ENCODE data around the gene EARS2.
"Not testable (repeated sequence)": the region's sequence is repeated elsewhere in the genome, so short reads cannot be mapped to it uniquely, and the experiment has no call there.

The EARS2 gene

DNA sequence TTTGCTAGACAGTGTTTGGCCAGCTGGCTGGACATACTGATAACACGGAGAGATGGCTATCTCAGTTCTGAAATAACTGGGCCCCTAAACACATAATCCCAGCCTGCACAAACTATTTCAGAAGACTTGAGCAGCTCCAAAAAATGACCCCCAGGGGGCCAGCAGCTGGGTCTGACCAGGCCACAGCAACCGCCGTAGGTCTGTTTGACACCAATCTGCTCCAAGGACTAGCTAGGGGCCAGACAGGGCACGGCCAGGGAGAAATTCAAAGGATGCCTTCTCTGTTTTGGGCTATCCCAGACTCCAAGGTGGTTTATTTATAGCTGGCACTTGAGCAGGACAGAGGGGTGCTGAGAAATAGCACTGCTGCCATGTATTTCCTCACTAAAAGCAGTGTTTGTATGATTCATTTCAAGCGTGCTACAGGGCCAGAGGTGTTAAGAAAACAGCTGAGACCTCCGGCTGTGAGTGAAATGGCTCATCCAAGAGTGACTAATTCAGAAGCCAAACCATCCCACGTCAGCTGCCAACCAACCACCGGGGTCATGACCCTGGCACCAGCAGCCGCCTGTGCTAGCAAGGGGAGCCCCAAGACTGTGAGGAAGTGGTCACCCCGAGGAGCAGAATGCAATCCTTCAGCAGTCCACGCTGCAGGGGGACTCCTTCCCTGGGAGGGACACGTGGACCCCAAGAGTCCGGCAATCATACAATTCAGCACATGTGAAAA lies 52.5 kb downstream of the EARS2 start:
- no peak for DNase-seq

DNA sequence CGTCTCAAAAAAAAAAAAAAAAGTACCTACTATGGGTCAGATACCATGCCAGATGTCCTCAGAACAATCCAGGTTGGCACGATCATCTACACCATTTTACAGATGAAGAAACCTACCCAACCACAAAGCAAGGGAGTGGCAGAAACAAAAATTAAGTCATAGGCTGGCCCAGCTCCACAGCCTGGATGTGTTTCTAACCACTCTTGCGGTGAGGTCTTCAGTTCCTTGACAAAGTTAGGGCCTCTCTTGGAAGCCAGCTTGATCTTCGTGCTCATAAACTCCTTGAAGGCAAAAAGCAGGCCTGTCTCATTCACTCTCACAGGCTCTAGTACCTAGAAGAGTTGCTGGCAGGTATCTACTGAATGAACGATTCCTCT lies 53.1 kb downstream of the EARS2 start:
- DNase-seq, result no peak

DNA sequence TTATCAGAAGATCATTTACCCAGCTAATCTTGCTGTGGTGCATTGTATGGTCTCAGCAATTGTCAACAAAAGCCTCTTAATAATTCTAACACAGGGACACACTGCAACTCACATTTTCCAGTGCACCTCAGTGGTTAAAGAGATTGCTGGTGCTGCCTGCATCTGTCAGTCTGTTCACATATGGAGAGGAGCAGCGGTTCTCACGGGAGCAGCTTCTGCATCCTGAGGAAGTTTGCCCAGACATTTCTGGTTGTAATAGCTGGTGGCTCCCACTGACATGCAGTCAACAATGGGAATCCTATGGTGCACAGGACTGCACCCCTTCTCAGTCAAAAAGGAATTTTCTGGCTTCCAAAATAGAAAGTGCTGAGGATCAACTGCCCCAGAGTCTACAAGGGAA lies 54.7 kb downstream of the EARS2 start:
- no peak for DNase-seq

DNA sequence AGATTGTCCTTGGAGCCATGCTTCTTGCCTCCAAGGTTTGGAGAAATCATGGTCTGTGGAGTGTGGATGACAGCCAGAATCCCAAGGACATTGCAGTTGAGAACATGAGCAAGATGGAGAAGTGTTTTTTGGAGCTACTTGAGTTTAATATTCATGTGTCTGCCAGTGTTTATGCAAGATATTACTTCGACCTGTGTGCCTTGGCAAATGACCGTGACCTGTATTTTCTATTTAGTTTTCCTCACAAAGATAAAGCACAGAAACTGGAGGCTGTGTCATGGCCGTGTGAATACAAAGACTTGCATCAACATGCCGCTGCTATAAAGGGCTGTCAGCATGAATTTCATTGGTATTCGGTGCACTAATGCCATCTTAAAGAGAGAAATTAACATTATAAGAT lies 55.9 kb downstream of the EARS2 start:
- DNase-seq, result no peak

DNA sequence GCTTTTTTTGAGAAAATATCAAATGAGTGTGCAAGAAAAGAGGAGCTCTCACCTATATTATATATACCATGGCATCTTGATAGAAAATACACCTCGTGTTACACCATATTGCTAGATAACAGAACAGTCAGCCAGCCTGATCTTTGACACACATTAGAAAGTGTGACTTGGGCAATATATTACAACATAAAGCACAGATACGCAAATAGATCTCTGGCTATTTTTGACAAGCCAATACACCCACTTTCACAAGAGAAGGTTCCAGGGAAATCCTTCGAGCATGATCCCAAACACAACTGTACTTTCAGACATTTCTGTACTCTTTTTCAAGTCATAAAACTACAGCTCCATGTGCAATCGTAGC lies 56.3 kb downstream of the EARS2 start:
- DNase-seq, result no peak

DNA sequence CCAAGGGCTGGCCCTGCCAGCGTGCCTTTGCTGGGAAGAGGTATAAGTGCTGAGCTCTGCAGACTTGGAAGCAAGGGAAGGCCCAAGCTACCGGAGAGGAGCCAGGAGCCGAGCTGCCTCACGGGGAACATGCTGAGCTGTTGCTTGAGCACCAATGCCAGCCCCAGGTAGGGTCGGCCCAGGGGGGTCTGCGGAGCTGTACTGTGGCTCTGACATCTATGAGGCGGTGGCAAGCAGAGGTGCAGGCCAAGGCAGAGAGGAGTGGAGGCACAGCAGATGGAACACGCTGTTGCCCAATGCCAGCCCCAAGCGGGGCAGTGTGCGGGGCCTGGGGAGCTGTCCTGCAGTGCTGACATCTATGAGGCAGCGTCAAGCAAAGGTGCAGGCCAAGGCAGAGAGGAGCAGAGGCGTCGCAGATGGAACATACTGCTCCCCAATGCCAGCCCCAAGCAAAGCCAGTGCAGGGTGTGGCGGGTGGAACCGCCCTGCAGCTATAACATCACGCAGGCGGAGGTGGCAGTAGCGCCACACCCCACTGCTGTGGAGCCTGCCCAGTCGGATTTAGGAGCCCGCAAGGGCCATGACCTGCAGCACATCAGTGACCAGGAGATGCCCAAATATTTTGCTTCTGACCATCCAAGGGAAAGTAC lies 56.8 kb downstream of the EARS2 start:
- no peak for DNase-seq

DNA sequence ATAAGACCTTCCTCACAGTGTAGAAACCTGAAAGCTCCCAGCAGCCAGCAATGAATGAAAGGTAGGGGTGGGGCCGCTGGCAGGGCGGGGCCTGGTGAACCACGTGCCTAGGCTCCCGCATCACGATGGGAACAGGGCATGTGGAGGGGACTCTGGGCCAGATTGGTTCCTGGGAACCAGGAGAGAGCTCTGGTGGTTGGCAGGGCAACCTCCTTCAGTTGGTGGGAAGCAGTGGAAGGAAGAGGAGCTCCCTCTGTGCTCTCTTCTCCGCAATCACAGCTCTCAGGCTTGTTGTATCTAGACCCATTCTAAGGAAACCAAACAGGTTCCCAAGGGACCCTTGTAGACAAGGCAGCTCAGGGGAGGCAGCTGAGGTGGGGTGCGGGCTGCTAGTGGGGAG lies 57.3 kb downstream of the EARS2 start:
- DNase-seq, result no peak

DNA sequence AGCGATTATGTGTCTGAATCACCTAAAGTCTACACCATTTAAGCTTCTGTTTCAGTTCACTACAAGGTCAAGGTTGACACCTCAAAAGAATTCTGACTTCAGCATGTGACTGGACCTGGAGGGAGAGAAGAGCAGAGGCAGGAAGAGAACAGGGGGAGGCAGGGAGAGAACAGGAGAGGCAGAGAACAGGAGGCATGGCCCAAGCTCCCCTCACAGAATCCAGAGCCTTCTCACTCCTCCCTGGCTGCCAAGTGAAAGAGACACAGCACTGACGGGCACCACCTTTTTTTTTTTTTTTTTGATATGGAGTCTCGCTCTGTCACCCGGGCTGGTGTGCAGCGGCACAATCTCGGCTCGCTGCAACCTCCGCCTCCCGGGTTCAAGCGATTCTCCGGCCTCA lies 58.3 kb downstream of the EARS2 start:
- DNase-seq, result no peak

DNA sequence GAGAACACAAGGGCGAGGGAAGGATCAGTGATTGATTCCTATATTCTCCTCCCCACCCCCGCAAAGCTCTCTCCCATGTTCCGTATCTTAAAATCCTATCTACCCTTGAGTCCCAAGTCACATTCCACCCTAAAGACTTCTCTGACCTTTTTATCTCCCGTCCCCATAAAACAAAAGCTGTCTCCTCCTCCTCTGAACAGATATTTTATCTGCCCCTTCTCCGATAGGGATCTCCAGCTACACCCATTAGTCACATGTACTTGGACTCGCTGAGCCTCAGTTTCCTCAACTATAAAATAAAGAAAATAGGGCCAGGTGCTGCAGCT lies 59.6 kb downstream of the EARS2 start:
- no peak for DNase-seq

DNA sequence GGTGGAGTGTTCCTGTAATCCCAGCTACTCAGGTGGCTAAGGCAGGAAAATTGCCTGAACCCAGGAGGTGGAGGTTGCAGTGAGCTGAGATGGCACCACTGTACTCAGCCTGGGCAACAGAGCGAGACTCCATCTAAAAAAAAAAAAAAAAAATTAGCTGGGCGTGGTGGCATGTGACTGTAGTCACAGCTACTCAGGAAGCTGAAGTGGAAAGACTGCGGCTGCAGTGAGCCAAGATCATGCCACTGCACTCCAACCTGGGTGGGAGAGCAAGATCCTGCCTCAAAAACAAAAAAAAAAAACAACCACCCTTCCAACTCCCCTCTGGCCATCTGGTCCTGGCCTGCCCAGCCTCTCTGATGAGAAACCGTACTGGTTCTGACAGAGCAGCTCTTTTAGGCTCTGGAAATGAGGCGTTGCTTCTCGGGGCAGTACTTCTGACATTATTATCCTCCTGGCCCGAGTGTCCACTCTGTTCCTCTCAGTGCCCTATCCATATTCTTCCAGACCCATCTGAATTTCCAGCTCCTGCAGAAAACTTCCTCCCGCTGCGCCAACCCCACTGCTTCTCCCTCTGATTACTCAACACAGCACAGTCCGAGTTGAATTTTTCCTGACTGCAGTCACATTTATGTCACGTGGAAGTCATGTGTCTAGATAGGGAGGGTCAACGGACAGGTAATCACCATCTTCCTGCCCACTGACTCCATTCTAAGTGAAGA lies 60.2 kb downstream of the EARS2 start:
- DNase-seq, result no peak

DNA sequence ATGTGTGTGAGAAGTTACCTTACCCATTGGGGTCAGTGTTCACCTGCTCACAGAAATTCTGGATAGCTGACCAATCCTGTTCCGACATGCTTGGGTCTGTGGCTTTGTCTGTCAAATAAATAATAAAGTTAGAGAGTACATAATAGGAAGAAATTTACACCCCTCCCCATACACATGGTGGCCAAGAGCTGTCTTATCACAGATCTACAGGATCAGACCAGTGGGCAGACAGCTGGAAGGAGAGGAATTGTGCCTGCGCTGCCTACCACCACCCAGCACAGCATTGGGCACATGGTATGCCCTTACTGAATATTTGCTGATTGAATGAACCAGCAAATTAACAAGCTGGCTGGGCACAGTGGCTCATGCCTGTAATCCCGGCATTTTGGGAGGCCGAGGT lies 61.5 kb downstream of the EARS2 start:
- DNase-seq, result no peak

DNA sequence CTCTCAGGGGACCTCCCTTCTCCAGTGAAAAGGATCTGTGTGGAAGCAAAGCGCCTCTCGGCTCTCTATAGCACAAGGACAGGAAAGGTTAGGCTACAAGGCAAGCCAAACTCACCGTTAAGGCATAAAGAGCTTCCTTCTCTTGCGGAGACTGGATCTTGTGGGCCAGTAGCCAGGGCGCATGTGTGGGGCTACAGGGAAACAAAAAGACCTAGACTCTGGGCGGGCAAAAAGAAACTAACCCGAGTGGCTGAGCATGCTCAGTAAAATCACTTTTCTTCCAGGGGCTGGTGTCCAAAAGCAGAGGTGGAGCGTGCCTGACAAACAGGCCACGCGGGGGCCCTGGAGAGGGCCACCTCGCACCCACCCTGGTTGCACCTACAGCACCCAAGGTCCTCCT lies 63.0 kb downstream of the EARS2 start:
- DNase-seq, result no peak

DNA sequence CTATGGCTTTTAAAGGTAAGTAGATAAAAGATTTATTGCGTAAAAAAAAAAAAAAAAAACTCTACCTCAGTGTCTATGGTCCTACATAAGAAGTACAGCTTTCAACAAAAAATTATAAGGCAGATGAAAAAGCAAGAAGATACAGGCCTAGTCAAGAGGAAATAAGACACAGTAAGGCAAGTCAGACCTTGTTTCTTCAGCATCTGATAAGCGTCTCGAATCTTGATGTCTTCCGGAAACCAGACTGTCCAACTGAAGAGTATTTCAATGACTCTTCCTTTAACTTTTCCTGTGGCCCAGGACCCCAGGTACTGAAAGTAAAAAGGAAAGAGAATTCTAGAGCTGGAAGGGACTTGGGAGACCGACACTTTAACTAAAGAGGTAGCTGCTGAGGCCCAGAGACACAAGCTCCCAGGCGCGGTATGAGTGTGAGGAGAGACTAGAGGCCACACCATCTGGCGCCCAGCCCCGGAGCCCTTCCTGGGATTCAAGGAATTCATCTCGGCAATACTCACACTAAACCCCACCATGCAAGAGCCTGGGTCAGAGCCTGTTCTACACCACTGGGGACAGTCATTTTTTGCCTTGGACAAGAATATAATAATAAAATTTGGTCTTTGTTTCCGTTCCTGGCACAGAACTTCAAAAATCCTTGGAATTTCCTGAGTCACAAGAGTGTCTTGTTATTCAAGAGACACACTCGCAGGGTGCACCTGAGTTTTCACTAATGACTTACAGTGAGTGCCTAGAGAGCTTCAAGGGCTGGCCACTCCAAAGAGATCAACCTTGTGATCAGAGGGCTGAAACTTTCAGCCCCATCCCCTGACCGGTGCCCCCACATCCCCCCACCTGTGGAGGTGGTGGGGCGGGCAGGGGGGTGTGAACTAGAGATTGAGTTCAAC lies 65.4 kb downstream of the EARS2 start:
- no peak for DNase-seq

DNA sequence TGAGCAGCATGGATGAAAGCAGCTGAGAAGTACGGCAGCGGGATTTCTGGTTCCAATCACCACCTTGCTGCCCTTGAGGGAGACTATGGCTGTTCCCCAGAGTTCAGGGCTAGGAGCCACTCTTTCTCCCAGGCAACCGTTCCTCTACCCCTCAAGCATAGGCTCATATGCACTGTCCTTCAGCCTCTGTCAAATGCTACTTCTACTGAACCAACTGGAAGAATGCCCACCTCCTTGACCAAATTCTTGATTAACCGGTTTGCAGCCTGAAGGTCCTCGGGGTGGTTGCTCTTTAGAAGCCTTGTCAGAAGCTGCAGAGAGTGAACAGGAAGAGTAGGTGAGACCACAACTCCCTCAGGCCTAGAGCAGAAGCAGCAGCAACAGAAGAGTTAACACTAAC lies 70.7 kb downstream of the EARS2 start:
- no peak for DNase-seq

DNA sequence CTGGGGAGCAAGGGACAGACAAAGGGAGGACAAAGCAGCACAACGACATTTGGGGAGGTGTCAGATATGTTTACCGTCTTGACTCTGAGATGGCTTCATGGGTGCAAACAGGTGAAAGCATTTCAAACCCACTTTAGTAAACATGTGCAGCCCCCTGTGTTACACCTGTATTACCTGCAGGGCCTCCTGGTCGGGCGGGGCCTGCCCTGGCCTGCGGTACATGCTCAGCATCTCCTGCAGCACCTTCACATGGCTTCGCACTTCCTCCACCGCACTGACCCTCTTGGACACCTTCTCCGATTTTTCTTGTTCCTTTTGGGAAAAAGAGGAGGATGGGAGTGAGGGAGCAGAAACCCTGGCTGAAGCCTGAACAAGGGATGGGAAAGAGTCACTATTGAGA lies 71.3 kb downstream of the EARS2 start:
- DNase-seq, result no peak

DNA sequence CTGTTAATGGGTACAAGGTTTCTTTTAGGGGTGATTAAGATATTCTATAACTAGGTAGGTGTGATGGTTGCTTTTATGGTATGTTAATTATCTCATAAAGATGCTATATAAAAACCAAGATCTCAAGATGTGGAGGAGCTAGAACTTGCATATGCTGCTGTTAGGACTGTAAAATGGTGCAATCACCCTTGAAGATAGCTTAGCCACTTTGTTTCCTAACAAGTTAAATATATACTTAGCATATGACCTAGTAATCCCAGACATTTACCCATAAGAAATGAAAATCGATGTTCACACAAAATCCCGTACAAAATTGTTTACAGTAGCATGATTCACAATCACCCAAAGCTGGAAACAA lies 71.9 kb downstream of the EARS2 start:
- no peak for DNase-seq

DNA sequence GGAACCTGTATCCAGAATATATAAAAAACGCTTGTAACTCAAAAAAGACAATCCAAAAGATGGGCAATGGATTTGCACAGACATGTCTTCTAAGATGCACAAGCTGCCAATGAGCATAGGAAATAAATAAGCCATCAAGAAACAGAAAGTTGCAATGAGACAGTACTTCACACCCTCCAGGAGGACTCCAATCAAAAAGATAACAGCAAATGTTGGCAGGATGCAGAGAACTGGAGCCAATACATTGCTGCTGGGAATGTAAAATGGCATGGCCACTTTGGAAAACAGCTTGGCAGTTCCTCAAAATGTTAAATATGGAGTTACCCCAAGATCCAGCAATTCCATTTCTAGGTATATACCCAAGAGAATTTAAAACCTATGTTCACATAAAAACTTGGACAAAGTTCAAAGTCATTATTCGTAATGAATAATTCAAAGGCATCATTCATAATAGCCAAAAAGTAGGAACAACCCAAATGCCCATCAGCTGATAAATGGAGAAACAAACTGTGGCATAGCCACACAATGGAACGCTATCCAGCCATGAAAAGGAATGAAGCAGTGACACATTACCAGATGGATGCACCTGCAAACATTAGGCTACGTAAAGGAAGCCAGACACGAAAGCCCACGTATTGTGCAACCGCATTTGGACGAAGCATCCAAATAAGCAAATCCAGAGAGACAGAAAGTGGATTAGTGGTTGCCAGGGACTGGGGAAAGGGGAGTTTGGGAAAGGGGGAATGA lies 72.5 kb downstream of the EARS2 start:
- no peak for DNase-seq

DNA sequence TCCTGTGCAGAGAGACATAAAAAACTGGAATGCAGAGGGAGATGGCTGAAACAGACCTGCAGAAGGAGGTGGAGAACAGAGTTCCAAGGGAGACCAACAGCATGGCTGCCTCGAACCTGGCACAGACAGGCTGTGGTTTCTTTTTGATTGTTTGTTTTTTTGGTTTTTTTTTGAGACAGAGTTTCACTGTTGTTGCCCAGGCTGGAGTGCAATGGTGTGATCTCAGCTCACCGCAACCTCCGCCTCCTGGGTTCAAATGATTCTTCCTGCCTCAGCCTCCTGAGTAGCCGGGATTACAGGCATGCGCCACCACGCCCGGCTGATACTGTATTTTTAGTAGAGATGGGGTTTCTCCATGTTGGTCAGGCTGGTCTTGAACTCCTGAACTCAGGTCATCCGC lies 73.7 kb downstream of the EARS2 start:
- DNase-seq, result not testable (repeated sequence)

DNA sequence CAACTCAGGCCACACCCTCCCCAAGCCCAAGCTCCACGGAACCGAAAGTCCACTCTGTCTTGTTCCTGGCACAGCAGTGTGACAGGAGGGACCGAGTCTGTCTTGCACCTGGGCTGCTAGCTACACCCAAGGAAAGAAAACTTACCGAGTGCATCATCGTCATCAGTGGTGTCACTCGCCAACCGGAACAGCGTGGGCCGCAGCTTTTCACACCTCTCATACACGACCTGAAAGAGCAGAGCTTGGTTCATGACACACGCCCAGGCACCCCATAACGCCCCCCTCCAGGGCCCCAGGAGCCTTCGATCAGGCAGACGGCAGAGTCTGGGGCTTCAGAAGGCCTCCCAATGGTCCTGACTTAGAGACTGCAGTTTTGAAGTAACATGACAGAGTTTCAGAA lies 74.4 kb downstream of the EARS2 start:
- no peak for DNase-seq

DNA sequence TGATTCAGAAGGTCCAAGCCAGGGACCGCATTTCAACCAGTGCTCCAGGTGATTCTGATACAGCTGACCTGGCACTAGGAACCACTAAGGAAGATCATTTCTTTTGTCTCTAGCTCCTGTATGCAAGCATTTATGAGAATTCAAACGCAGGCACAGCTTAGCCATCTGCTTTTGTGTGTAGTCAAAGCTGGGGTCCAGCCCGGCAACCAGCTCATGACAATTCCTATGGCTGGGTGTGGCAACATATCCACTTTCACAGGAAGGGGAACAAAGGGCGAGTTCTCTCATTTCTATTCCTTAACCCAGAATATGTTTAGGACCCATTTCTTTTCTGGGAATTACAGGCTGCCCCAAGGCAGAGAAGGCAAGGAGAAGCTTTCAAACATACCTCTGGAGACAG lies 76.9 kb downstream of the EARS2 start:
- DNase-seq, result no peak

DNA sequence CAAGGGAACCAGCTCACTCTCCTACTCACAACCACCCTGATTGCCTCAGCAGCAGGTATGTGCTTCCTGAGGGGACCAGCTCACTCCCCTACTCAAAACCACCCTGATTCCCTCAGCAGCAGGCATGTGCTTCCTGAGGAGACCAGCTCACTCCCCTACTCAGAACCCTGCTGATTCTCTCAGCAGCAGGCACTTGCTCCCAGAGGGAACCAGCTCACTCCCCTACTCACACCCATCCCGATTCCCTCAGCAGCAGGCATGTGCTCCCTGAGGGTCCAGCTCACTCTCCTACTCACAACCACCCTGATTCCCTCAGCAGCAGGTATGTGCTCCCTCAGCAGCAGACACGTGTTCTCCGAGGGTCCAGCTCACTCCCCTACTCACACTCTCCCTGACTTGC lies 78.0 kb downstream of the EARS2 start:
- no peak for DNase-seq

DNA sequence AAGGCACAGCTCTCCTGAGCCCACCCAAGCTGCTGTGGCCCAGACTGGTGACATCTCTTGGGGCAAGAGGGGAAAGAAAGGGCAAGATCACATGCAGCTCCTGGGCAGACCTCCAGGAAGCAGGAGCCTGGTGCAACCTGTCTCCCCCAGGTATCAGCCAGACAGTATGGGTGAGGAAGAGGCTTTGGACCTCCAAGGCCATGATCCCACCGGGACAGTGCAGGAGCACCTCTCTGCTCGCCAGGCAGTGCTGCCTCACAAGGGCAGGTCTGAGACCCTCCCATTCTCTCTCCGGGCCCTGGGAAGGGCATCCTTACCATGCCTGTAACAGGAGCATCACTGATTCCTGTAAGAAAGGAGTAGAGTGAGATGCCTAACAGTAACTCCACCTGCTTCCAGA lies 78.6 kb downstream of the EARS2 start:
- no peak for DNase-seq

DNA sequence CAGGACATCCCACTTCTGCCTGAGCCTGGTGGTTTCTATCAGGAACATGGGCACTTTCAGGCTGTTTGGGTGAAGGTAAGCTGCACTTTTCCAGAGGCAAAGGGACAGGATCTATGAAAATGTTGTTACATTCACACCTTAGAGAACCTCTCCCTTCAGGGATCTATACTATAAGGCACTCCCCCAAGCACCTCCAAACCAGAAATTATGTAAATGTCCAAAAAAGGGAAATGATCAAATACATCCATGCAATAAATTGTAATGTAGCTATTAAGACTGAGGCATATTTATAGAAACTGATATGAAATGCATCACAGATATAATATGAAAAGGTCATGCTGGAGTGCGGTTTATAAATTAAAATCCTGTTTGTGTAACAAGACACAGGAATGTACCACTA lies 80.9 kb downstream of the EARS2 start:
- no peak for DNase-seq
